DND-41 (cell line): ENCODE data around the gene BCL3.

Source experiments
- ATAC-seq: fragments of 200-7000 bp; cut with Tn5 transposase; 3 replicates; pipeline ENCODE4 v1.9.1; 2021; ENCODE audit warnings: low read depth; ENCODE audit not compliant: insufficient read depth
- DNase-seq: peaks from one replicate; pipeline ENCODE4 v3.0.0-alpha.2; 2020
- H2AFZ ChIP-seq: 2 replicates; pipeline ENCODE4 v1.6.0; 2012; ENCODE audit warnings: low read depth, low read length
- H3K27ac ChIP-seq: 2 replicates; pipeline ENCODE4 v1.5.1; 2012; ENCODE audit warnings: low read length, inconsistent platforms
- H3K27me3 ChIP-seq: fragments of 200-600 bp; sonication (generic); 2 replicates; pipeline ENCODE4 v1.6.0; 2012; ENCODE audit warnings: low read length, mild to moderate bottlenecking, inconsistent platforms; ENCODE audit not compliant: insufficient read depth, poor library complexity
- H3K36me3 ChIP-seq: 2 replicates; pipeline ENCODE4 v1.5.1; 2012; ENCODE audit warnings: low read length, inconsistent platforms; ENCODE audit not compliant: insufficient read depth
- H3K4me1 ChIP-seq: 2 replicates; pipeline ENCODE4 v1.5.1; 2012; ENCODE audit warnings: mild to moderate bottlenecking, low read length; ENCODE audit not compliant: insufficient read depth
- H3K4me2 ChIP-seq: 2 replicates; pipeline ENCODE4 v1.6.0; 2012; ENCODE audit warnings: mild to moderate bottlenecking, moderate library complexity, low read length, inconsistent platforms; ENCODE audit not compliant: insufficient read depth
- H3K4me3 ChIP-seq, 2 experiments: fragments of 200-600 bp in 1 of 2; shearing (Covaris generic) in 1 of 2; 2 replicates each; pipeline ENCODE4 v1.5.1; 2012 to 2016; ENCODE audit warnings: inconsistent platforms in 2 of 2, low read length in 2 of 2, mild to moderate bottlenecking in 2 of 2, low read depth in 1 of 2, moderate library complexity in 1 of 2
- H3K79me2 ChIP-seq: 2 replicates; pipeline ENCODE4 v1.6.0; 2012; ENCODE audit warnings: low read length, inconsistent platforms; ENCODE audit not compliant: insufficient read depth
- H3K9ac ChIP-seq: 2 replicates; pipeline ENCODE4 v1.6.0; 2012; ENCODE audit warnings: low read depth, mild to moderate bottlenecking, inconsistent platforms, low read length, moderate library complexity
- H3K9me3 ChIP-seq: 2 replicates; pipeline ENCODE4 v1.5.1; 2012; ENCODE audit warnings: low read length, moderate library complexity, mild to moderate bottlenecking, inconsistent platforms; ENCODE audit not compliant: insufficient read depth, severe bottlenecking
- H4K20me1 ChIP-seq: 2 replicates; pipeline ENCODE4 v1.6.0; 2012; ENCODE audit warnings: low read length; ENCODE audit not compliant: insufficient read depth
- EZH2 ChIP-seq: IDR thresholded peaks from 3 replicates; pipeline ENCODE4 v1.6.1; 2012; ENCODE audit warnings: borderline replicate concordance, low read depth, mild to moderate bottlenecking, moderate library complexity, low read length, inconsistent platforms; ENCODE audit not compliant: severe bottlenecking
- TF ChIP-seq, protein P1 (sequence below): IDR thresholded peaks from 2 replicates; pipeline ENCODE4 v1.5.1; 2012; ENCODE audit warnings: borderline replicate concordance, low read length, moderate library complexity, mild to moderate bottlenecking; ENCODE audit not compliant: poor library complexity, severe bottlenecking; ENCODE audit errors: extremely low read depth

BCL3 gene

GRCh38 chr19:44765033-44765948, 16.8 kb downstream of the BCL3 start:
- no peak overlapping the region for H2AFZ ChIP-seq
- H3K9ac ChIP-seq, result no peak overlapping the region
- no peaks in the 10 kb centered on the region for H3K79me2 ChIP-seq
- no peaks in the 10 kb centered on the region for H4K20me1 ChIP-seq
- ATAC-seq (no peak), DNase-seq (no peak)
- H3K27ac ChIP-seq, result no peak overlapping the region
- H3K4me1 ChIP-seq, result no peaks in the 10 kb centered on the region
- TF ChIP-seq EZH2, result no peak
- TF ChIP-seq, protein P1, sequence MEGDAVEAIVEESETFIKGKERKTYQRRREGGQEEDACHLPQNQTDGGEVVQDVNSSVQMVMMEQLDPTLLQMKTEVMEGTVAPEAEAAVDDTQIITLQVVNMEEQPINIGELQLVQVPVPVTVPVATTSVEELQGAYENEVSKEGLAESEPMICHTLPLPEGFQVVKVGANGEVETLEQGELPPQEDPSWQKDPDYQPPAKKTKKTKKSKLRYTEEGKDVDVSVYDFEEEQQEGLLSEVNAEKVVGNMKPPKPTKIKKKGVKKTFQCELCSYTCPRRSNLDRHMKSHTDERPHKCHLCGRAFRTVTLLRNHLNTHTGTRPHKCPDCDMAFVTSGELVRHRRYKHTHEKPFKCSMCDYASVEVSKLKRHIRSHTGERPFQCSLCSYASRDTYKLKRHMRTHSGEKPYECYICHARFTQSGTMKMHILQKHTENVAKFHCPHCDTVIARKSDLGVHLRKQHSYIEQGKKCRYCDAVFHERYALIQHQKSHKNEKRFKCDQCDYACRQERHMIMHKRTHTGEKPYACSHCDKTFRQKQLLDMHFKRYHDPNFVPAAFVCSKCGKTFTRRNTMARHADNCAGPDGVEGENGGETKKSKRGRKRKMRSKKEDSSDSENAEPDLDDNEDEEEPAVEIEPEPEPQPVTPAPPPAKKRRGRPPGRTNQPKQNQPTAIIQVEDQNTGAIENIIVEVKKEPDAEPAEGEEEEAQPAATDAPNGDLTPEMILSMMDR, result no peak
- no peak overlapping the region for H3K4me3 ChIP-seq
- H3K27me3 ChIP-seq, result no peaks in the 10 kb centered on the region
- no peaks in the 10 kb centered on the region for H3K36me3 ChIP-seq
- no peak overlapping the region for H3K4me2 ChIP-seq
- H3K9me3 ChIP-seq, result no peaks in the 10 kb centered on the region

DNA sequence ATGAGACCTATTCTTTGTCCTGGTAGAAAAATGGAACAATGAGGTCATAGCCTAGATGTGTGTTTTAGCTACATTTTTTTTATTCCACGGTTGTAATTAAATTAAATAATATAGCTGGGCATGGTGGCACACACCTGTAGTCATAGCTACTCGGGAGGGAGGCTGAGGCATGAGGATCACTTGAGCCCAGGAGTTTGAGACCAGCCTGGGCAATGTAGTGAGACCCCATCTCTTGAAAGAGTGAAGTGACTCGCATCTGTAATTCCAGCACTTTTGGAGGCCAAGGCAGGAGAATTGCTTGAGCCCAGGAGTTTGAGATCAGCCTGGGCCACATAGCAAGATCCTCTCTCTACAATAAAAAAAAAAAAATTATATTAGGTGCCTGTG, 17.4 kb downstream of the BCL3 start:
- Histone ChIP-seq H3K27me3 (no peaks in the 10 kb centered on the region), H3K9me3 (no peaks in the 10 kb centered on the region), H3K36me3 (no peaks in the 10 kb centered on the region), H3K4me1 (no peaks in the 10 kb centered on the region; the same call in 1 of the 2 replicates), H3K9ac (no peak overlapping the region), H4K20me1 (no peaks in the 10 kb centered on the region), H2AFZ (no peak overlapping the region), H3K4me3 (no peak overlapping the region), H3K79me2 (no peaks in the 10 kb centered on the region), H3K27ac (no peak overlapping the region), H3K4me2 (no peak overlapping the region)
- TF ChIP-seq, protein P1, result no peak
- no peak for TF ChIP-seq EZH2
- DNase-seq, result no peak
- no peak for ATAC-seq

- H3K9me3 ChIP-seq, result no peaks in the 10 kb centered on the region
- no peak overlapping the region for H3K9ac ChIP-seq
- no peaks in the 10 kb centered on the region for H4K20me1 ChIP-seq
- TF ChIP-seq EZH2, result no peak
- TF ChIP-seq, protein P1, result no peak
- DNase-seq (no peak), ATAC-seq (no peak)
- H3K36me3 ChIP-seq, result no peaks in the 10 kb centered on the region
- no peak overlapping the region for H3K4me3 ChIP-seq
- H3K27ac ChIP-seq, result no peak overlapping the region
- no peaks in the 10 kb centered on the region for H3K27me3 ChIP-seq
- no peak overlapping the region for H3K4me2 ChIP-seq
- no peaks in the 10 kb centered on the region for H3K79me2 ChIP-seq
- no peak overlapping the region for H2AFZ ChIP-seq
- no peaks in the 10 kb centered on the region; the same call in 1 of the 2 replicates for H3K4me1 ChIP-seq
These were observed 19.0 kb downstream of the BCL3 start for GRCh38 chr19:44767295-44768180.
